PFSK-1 (cell line): Measurements from ENCODE around the gene GJA5.

Source experiments
- FOXP2 ChIP-seq: optimal IDR thresholded peaks from 2 replicates; pipeline ENCODE3; 2011; ENCODE audit warnings: borderline replicate concordance, control low read depth, inconsistent platforms; ENCODE audit not compliant: insufficient read depth; ENCODE audit errors: extremely low read length, extremely low read depth
- POLR2AphosphoS5 ChIP-seq: IDR thresholded peaks from 2 replicates; pipeline ENCODE4 v1.6.1; 2012; ENCODE audit warnings: low read depth, mild to moderate bottlenecking, control low read depth, low read length, moderate library complexity
- REST ChIP-seq, 2 experiments: IDR thresholded peaks; 2 replicates each; pipeline versions ENCODE4 v1.6.1 to v1.8.0; 2011 to 2012; ENCODE audit warnings: low read depth in 2 of 2, low read length in 2 of 2, control low read depth in 1 of 2, inconsistent platforms in 1 of 2, mild to moderate bottlenecking in 1 of 2, moderate library complexity in 1 of 2; ENCODE audit not compliant: insufficient read depth in 1 of 2
- SIN3A ChIP-seq: IDR thresholded peaks from 2 replicates; pipeline ENCODE4 v1.6.1; 2012; ENCODE audit warnings: mild to moderate bottlenecking, low read length, moderate library complexity, borderline replicate concordance; ENCODE audit not compliant: insufficient read depth
- TAF1 ChIP-seq: IDR thresholded peaks from 2 replicates; pipeline ENCODE4 v1.6.1; 2012; ENCODE audit warnings: low read length, control low read depth, borderline replicate concordance; ENCODE audit not compliant: insufficient read depth

- no peak for TF ChIP-seq TAF1
- no peak for TF ChIP-seq POLR2AphosphoS5
- no peak for TF ChIP-seq SIN3A
- no peak for TF ChIP-seq REST (IDR thresholded peaks at IDR 0.05; ENCODE audit: insufficient read depth in 1 of 2, low read depth in 2 of 2, low read length in 2 of 2)
- no peak for TF ChIP-seq FOXP2
Measured at GRCh38 chr1:147738129-147738528, 22.3 kb downstream of the GJA5 start.
